DMS 273 treated with DMSO at 0.1 percent for 48 hours (cell line): ENCODE measurements around the gene ASTN2.
"Not testable (repeated sequence)": the region's sequence is repeated elsewhere in the genome, so short reads cannot be mapped to it uniquely, and the experiment has no call there.

Source experiments
- DNase-seq: peaks from one replicate; lab custom pipeline; 2025; lab: John Stamatoyannopoulos, UW

ASTN2 gene

DNA sequence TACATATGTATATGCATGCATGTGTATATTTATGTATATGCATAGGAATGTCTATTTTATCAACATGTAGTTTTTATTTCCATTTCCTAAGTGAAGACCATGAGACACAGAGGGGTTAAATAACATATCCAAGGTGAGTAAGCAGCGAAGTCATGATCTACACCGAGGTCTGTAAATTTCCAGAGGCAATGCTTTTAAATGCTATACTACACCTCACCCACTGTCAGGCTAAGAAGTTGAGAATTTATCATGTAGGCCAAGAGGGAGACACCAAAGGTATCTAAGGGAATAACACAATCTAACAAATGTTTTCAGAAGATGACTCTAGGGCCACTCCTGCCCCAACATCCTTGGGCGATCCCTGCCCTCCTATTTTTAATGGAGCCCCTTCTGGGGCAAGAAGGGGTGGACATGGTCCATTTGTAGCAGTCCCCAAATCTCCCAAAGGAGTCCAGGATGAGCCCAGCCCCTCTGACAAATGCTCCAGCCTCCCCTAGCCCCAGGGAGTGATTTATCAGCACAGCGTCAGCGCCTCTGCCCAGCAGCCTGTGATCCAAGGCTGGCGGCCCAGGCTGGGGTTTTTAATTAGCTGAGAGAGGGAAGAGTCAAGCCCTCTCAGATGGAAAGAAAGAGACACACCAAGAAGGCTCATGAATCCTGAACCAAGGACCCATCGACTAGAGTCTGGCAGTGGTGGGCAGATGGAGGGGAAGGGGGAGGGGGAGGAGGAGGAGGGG, 339.9 kb downstream of the ASTN2 start:
- DNase-seq = no peak

DNA sequence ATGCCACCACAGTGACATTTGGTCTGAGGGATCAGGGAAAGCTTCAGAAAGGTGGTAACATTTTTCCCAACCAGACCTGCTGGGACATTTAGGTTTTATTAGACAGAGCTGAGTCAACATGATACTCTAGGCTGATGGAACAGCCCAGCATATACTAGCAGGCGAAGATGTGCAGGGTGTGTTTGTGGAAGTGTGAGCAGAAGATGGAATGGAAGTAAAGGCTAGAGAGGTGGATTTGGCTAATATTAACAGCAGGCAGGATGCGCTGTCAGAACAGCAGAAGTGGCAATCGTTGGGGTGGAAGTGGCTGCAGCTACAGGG, 340.6 kb downstream of the ASTN2 start:
- no peak for DNase-seq

DNA sequence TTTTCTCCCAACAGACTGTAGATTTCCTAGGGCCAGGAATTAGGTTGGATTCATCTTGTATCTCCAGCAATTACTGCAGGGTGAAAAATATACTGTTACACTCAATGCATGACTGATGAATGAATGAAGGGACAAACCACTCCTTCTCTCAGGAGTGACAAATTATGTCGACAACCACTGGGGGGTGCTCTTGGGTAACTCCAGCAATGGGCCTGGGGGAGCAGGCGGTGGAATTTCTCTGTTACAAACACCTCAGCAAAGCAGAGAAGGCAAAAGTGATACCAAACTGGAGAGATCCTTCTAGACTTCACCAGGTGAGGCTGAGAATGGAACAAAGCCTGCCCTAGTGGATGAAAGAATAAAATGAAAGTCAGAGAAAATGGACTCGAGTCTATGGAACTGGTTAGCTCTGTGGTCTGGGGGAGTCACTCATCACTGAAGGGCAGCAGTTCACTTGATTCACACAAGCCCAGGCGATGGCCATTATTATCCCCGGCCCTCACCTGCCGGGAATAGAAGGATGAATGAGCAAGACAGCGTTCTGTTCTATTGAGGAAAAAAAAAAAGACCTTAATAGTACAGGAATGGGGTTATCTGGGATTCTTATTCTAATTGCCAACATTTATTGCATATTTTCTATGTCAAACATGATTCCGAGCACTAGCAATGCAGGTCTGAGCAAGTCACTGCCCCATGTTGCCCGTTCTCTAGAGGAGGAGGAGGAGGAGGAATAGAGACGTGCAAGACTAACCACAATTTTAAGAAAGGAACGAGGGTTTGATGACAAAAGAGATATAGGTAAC, 341.1 kb downstream of the ASTN2 start:
- peak; percentile 8 for DNase-seq

DNA sequence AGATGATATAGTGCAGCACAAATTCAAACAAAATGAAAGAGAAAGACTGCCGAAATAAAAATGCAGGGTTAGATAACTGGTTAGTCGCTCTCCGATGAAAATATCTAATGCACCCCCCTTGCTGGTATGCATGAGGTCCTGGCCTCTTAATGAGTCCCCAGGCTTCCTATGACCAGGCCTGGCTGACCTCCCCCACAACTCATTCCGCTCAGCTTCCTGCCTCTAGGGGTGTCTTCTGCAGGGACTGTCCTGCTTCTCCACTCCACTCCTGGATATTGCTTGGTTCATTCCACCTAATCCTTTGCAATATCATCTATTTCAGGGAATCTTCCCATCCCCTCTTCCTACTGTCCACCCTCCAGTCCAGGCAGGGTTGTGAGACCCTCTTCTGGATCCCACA, 341.8 kb downstream of the ASTN2 start:
- DNase-seq = no peak

DNA sequence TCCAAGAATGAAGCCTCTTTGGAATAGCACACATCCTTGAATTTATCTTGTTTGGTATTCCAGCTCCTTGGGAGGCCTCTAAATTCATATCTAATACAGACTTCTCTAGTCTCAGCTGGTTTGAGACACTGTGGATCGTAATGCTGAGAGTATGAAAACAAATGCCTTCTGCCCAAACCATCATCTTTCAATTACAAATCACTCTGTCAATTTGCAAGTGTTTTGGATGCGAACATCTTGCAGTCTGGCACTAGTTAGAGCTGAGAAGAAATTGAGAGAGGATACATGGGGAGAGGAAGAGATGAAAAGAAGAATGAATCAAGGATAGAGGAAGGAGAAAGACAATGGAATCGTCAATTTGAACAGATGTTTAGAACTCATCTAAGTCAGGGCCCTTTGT, 342.6 kb downstream of the ASTN2 start:
- DNase-seq = no peak

DNA sequence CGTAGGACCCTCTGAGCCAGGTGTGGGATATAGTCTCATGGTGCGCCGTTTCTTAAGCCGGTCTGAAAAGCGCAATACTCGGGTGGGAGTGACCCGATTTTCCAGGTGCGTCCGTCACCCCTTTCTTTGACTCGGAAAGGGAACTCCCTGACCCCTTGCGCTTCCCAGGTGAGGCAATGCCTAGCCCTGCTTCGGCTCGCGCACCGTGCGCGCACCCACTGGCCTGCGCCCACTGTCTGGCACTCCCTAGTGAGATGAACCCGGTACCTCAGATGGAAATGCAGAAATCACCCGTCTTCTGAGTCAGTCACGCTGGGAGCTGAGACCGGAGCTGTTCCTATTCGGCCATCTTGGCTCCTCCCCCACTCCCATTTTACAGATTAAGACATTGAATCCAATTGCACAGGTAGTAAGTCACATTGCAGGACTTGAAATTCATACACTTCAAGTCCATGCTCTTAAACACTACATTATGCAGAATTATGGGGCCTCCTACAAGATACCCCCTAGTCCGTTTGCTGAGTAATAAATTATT, 343.1 kb downstream of the ASTN2 start:
- DNase-seq = not testable (repeated sequence)

DNA sequence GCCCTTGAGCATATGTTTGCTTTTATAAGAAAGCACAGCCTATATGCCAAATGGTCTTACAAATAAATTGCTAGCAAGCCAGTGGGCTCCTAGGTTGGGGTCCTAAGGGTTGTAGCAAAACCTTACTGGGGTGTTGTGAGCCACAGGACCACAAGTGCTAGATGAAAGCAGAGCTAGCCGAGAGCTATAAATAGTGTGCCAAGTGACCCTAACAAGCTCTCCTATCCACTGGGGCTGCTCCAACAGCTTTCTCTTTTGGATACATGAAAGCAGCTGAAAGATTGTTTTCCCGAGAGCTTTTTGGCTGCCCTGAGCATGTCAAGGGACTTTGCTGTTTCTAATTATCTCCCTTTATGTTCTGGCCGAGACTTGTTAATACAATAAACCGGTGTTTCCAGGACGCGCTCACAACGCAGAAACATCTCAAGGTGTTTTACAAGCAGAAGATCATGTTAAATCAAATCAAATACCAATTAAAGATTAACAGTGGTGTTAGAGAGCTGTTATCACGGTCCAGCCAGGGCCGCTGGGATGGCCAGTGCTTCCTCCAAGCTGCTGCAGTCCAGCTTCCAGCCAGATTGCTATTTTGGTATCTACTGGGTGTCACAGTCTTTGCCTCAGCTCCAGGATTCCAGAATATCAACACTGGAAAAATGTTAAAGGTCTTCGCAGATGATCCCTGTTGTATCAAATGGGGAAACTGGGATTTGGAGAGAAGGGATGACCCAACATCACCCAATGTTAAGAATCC, 351.0 kb downstream of the ASTN2 start:
- DNase-seq = no peak

DNA sequence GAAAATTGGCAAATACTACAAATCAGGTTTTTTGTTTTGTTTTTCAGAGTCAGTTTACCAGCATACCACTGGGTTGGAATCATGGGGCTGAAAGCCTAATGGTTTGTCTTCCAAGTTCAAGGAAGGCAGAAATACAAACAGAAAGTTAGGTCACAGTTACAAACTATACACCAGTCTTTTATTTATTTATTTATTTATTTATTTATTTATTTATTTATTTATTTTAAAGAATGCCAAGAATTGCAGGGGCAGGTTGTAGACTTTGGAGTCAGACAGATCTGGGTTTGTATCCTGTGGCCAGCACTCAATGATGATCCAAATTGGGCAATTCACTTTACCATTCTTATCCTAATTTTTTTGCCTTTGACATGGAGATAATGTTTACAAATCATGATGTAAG, 353.9 kb downstream of the ASTN2 start:
- DNase-seq = no peak

DNA sequence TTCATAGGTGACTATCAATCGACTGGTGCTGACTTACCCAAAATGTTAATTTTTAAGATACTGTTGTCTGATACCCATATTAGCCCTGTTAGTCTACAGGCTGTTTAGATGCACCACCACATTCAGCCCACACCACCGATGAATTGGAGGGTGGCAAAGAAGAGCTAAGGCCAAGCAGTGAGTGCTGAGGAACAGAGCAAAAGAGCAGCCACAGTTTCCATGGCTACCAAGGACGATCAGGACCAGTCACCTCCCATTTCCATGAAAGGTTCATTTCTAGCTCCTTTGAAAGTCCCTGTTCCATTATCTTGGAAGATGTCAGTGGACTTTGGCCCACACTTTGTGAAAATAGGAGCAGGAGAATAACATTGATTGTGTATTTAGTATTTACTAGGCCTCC, 364.9 kb downstream of the ASTN2 start:
- DNase-seq = no peak

DNA sequence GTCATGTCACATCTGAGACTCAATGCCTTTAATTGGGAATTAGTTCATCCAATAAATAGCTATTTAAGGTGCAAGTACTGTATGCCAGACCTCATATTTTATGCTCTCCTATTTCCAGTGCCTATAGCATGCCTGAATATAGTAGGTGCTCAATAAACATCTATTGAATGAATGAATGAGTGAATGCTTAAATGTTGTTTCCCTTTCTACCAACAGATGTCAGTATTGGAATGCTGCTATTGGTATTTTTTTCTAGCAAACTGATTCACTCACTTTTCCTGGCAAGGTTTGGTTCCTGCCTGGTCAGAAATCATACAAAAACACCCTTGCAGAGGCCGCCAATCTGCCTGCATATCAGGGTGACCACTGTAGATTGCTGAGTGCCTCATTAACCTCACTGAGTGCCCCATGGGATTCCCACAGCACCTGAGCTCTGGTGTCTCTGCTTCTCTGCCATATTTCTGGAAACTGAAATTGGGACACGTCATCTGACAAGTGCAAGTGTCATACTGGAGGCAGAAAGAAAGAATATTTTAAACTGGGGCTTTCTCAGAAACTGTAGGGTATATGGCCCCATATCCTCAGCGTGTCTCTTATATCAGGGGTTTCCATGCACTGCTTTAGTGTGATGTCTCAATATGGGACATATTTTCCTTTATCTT, 368.1 kb downstream of the ASTN2 start:
- no peak for DNase-seq

DNA sequence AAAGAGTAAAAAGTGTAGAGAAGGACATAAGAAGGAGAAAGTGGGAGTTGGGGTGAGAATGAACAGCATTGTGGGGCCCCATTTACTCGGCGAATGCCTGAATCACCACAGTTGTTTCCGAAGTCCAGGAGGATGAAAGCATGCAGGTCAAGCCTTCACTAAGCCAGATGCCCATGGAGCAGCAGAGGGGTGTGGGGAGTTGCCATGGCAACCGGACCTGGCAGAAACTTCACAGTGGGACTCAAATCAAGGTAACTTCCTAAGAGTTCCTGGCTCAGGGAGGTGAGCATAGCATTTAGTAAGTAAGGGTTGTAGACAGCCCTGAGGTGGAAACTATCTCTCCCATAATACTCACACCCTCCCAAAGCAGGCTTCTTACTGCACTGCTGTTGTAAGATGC, 370.6 kb downstream of the ASTN2 start:
- no peak for DNase-seq

DNA sequence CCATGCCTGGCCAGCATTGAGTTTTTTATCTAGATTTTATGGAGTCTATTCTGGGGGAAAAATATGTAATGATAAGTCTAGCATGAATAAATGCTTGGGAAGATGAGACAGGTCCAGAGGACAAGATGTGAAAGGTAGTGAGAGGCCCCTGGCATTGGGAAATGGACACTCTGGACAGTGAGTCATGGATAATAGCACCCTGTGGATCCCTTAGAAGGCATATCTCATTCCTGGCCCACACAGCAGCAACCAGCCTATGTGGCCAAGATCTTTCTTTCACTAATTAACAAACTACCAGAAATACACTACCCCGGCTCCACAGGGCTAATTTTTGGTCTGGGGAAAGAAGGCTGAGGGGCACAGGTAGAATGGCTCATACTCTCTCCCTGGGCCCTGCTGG, 371.7 kb downstream of the ASTN2 start:
- DNase-seq = no peak

DNA sequence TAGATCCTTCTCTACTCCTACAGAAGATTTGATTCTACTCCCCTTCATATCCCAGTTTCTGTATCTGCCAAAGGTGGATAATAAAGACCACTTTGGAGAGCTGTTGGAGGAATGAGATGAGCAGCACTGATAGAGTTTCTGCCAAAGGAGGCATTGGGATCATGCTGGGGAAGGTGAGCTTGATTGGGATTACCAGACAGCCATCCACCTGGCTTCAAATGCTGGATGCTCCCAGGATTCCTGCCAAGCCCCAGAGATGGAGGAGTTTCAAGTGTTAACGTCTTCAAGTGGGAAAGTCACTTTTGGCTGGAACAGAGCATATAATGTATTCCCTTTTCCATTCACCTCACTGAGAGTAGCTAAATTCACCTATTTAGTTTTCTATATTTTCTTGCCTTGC, 379.3 kb downstream of the ASTN2 start:
- no peak for DNase-seq

DNA sequence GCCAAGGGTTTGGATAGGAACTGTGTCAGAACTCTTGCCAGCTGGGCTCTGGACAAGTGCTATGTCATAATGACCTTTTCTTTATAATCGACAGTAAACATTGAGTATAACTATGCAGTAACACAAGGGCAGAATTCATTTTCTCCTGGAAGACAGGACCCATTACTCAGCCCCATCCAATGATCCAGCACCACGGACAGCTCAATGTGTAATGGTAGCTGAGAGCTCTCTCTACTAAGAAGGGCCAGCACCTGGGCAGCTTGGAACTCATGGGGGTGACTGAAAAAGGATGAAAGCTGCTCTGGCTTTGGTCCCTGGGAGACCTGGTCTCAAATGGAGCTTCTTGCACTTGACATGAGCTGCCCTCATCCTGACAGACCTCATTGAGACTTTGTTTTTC, 380.0 kb downstream of the ASTN2 start:
- DNase-seq = no peak

DNA sequence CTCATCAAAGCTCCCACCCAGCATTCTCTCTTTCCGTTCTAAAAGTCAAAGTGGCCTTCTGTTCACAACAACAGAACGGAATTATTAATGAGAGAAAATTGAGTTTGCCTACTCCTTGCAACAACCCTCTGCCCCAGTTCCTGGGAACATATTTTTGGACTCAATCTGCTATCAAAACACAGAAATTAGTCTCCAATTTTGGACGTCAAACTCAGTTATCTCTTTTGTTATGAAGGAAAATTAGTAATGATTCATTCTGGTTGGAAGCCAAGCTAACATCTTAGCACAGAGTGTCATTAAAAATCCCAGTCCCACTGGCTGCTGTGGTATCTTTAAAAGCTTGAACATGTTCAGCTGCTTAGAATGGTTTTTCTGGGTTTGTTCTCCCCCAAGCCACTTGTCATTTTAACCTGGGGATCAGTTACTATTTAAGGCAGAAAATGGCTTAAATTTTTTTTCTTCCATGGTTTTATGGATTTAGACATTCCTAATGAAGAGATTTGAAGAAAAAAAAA, 384.5 kb downstream of the ASTN2 start:
- DNase-seq = no peak

DNA sequence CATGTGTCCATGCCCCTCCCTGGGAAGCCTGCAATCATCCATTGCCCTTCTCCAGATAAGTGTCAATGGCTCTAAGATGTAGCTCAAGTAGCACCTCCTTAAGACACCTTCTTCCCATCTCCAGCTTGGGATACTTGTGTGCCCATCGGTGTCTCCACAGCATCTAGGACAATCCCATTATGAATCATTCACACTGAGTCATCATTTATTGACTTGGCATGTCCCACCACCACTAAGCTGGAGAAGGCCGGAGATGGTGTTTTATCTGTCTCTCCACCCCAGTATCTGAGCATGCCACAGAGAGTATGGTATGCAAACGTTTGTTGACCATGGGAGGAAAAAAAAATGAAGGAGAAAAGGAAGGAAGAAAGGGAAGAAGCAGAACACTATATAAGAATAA, 385.5 kb downstream of the ASTN2 start:
- no peak for DNase-seq

DNA sequence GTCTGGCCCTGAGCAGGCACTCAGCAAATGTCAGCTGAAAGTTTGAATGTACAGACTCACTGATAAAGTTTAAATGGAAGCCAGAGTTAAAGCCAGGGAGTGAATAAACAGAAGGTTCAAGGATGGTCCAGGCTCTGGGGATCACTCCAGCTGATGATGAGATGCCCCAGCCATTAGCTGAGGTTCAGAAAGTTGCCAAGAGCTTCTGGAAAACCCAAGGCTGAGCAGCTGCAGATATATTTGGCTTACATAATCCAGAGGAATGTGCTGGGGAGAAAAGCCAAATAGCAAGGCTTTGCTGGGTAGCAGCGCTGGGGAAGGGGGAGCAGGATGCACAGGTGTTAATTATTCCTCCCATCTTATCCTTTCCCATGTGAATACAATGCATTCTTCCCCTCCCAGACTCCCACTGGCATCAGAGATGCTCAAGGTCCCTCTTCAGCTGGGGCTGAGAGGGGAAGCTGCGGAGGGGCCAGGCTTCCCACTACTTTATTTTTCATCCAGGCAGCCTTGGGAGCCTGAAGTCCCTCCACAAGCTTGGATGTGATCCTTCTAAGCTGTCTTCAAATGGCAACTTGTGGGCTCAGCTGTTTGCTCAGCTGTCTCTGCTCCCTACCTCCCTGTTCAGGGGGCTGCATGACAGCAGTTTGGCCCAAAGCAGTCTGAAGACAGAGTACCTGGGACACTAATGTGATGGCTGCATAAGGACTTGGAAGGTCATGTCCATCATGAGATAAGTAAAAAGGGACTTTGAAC, 386.6 kb downstream of the ASTN2 start:
- DNase-seq = no peak

DNA sequence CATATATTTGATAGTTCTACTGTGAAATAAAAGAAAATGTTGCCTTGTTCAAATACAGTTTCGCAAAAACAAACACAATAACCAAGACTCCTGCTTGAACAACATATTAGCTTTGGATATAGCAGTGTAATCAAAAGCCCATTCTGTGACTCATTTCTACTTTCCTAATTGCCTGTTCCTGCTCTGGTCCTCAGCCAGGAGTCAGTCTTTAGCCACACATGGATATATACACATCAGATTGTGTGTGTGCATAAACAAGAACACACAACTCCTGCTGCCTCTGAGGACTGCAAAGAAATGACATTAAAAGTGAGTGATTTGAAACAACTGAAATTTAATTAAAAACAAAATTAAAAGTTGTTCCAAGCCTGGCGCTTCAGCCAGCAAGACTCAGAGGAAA, 393.0 kb downstream of the ASTN2 start:
- no peak for DNase-seq

DNA sequence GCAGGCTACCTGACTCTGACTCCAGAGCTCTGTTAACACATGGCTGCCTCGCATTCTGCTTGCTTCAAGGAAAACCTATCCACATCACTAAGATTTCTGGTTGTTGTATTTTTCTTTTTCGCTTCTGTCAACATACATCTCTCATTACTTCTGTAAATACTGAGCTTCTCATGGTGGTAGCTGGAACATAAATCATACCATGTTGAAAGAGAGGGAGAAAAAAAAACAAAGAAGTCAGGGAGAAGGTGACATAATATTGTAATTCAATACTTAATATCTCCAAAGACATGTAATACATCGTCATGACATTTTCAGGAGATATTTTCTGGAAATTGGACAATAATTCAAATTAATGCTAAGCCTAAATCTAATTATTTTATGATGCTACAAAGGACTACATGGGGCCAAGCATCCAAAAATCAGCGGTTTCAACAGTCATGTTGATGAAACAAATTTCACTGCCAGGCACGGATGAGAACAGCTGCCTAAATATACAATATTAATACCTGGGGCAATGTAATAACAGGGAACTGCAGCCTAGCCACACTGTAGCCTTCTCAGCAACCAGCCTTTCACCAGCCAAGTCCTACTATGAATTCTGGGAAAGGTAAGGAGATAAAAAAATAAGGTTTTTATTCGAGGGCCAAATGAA, 395.8 kb downstream of the ASTN2 start:
- no peak for DNase-seq

DNA sequence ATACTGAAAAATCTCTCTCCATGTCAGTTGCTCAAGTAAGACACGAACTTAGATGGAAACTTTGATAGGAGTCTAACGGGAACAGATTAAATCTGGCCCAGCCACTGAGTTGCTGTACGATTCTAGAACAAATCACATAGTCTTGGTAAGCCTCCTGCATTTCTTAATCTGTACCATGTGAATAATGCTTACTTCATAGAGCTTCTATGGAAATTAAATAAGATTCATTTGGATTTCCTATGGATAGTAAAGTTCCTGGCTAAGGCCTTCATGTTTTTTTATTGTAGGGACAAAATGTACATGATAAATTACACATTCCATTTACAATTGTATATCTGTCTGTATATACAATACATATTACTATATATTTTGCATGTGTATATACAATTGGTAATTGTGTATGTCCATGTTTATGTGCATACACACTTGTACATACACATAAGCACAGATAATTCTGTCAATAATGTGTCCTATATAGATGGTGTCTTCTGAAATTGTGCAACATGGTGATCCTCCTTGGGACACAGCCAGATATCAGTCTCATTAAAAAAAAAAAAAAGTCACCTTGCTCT, 397.4 kb downstream of the ASTN2 start:
- no peak for DNase-seq
